Measurements from ENCODE around the gene CDC42EP2.

Gene CDC42EP2

DNA sequence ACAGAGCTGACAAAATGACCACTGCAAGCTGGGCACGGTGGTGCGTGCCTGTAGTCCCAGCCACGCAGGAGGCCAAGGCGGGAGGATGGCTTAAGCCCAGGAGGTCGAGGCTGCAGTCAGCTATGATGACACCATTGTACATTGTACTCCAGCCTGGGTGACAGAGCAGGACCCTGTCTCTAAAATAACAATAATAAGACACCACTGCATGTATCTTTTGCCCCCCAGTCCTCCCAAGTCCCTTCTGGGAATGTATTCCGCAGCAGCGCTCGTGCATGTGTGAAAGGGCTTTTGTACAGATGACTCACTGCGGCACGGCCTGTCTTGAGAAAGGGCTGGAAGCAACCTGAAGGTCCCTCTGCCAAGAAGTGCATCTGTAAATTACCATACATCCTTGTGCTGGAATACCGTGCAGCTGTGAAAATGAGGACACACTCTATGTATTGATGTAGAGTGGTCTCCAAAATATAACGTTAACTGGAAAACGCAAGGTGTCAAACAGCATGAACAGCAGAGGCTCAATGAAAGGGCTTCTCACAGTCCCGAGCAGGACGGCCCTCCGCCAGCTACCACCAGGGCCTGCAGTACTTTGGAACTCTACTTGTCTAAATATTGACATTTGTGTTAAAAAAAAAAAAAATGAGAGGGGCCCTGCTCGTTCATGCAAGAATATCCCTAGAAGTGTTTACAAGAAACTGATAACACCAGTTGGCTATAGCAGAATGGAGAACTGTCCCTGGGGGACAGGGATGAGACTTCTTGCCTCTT lies 9.0 kb upstream of the CDC42EP2 start:
- CTCF ChIA-PET = interaction anchor here (52.1 kb wide), 1 partner anchor 22 kb away, joined by 1993 read pairs; the partner anchor contains the start of genes CDC42EP2 and DPF2
- POLR2A ChIA-PET = no interaction called here
- TF ChIP-seq, protein P1, sequence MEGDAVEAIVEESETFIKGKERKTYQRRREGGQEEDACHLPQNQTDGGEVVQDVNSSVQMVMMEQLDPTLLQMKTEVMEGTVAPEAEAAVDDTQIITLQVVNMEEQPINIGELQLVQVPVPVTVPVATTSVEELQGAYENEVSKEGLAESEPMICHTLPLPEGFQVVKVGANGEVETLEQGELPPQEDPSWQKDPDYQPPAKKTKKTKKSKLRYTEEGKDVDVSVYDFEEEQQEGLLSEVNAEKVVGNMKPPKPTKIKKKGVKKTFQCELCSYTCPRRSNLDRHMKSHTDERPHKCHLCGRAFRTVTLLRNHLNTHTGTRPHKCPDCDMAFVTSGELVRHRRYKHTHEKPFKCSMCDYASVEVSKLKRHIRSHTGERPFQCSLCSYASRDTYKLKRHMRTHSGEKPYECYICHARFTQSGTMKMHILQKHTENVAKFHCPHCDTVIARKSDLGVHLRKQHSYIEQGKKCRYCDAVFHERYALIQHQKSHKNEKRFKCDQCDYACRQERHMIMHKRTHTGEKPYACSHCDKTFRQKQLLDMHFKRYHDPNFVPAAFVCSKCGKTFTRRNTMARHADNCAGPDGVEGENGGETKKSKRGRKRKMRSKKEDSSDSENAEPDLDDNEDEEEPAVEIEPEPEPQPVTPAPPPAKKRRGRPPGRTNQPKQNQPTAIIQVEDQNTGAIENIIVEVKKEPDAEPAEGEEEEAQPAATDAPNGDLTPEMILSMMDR (IDR thresholded peaks at IDR 0.05; ENCODE audit: insufficient read depth, low read length, missing control alignments) = no peak
- no peak for DNase-seq (ENCODE audit: low read depth, low spot score)
- H3K4me3 ChIP-seq (ENCODE audit: low read depth, low read length) = no peak overlapping the region

DNA sequence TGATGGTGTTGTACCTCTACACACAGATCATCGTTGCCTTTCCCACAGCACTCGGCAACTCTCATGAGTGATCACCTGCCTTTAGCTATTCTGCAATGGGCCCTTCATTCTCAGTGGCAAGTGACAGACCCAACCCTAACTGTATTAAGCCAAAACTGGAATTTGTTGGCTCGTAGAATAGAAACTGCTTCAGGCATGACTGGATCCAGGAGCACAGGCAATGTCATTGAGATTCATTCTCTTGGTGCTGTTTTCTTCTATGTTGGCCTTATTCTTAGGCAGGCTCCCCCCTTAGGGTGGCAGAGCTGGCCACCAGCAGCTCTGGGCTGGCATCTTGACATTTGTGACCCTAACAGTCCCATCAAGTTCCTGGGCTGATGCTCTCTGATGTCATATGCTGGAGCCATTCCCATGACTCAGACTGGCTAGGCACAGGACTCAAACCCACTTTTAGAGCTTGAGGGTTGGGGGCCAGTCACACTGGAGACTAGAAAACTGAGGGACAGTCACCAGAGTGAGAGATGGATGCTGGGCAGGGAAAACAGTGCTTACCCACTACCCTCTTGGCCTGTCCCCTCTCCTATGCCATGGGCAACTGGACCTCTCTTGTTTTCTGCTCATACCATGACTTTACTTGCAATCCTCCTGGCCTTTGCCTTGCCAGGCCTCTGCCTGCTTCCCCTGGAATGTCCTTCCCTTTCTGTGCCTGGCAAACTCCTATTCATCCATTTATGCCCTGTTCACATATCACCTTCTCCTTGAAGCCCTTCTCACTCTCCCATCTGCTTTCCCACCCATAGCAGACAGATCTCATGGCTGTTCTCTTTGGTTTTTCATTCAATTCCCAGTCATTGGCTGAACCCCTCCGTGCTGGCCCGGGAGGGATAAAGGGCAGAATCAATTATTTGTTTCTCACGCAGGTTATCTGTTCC lies 7.1 kb upstream of the CDC42EP2 start:
- H3K4me3 ChIP-seq (ENCODE audit: low read depth, low read length) = no peak overlapping the region
- CTCF ChIA-PET = interaction anchor here (52.1 kb wide), 1 partner anchor 20 kb away, joined by 1993 read pairs; the partner anchor contains the start of genes CDC42EP2 and DPF2
- TF ChIP-seq, protein P1 (IDR thresholded peaks at IDR 0.05; ENCODE audit: insufficient read depth, low read length, missing control alignments) = no peak
- POLR2A ChIA-PET = no interaction called here
- no peak for DNase-seq (ENCODE audit: low read depth, low spot score)

DNA sequence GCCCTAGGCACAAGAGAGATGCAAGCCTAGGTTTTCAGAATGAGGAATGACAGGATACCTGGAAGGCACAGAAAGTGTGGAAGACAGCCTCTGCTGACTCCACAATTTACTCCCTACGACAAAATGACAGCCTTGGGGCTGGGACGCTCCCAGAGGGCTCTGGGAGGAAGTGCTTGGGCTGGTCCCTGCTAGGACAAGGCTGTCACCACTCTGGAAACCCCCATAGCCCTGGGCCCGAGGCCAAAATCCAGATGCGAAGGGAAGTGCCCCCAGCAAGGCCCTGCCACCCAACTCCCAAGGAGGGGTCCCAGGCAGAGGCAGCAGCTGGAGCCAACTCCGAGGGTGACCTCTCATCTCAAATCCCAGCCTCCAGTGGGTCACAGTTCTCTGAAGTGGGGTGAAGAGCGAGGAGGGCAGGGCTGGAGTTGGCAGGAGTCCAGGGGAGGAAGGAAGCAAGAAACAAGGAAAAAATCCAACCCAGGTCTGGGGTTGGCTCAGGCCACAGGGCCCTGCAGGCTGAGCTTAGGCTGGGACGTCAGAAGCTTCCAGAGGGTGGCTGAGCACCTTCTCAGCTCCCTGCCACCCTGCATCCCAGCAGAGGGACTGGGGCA lies 6.3 kb upstream of the CDC42EP2 start:
- ChIA-PET POLR2A (no interaction called here), CTCF (interaction anchor here (1.1 to 52.1 kb wide), 3 partner anchors 15 to 22 kb away, joined by 3 to 1993 read pairs (median 3); partner anchors contain the start of genes CDC42EP2 and DPF2)
- no peak for DNase-seq (ENCODE audit: low read depth, low spot score)
- no peak overlapping the region for H3K4me3 ChIP-seq (ENCODE audit: low read depth, low read length)
- TF ChIP-seq, protein P1 (IDR thresholded peaks at IDR 0.05; ENCODE audit: insufficient read depth, low read length, missing control alignments) = no peak

DNA sequence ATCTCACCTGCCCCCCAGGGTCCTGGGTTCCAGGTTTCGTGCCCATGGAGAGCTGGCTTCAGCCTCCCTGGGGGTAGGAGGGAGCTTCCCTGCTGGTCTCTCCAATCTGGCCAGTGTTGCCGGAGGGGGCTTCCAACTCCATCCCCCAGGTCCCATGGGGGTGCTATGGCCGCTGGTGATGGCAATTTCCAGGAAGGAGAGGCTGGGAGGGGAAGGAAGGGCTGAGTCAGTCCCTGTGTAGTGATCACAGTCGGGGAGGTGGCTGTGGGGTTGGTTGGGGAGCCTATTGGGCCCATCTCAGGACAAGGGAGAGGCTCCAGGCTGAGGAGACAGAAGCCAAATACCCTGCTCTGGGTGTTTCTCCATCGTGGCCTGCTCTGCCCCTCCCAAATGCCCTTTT lies 5.7 kb upstream of the CDC42EP2 start:
- H3K4me3 ChIP-seq (ENCODE audit: low read depth, low read length) = no peak overlapping the region
- TF ChIP-seq, protein P1 (IDR thresholded peaks at IDR 0.05; ENCODE audit: insufficient read depth, low read length, missing control alignments) = no peak
- ChIA-PET POLR2A (no interaction called here), CTCF (interaction anchor here (1.1 to 52.1 kb wide), 3 partner anchors 15 to 23 kb away, joined by 3 to 1993 read pairs (median 3); partner anchors contain the start of genes CDC42EP2 and DPF2)
- DNase-seq (ENCODE audit: low read depth, low spot score) = no peak

- no peak for DNase-seq (ENCODE audit: low read depth, low spot score)
- no peak overlapping the region for H3K4me3 ChIP-seq (ENCODE audit: low read depth, low read length)
- TF ChIP-seq, protein P1 (IDR thresholded peaks at IDR 0.05; ENCODE audit: insufficient read depth, low read length, missing control alignments) = no peak
- ChIA-PET POLR2A (interaction anchor here (1.0 to 1.5 kb wide), 3 partner anchors 8 to 23 kb away, joined by 3 to 8 read pairs (median 4); partner anchors contain the start of gene DPF2), CTCF (interaction anchor here (13.7 to 34.5 kb wide), 2 partner anchors 19 to 27 kb away, joined by 359 to 1993 read pairs; partner anchors contain the start of genes DPF2 and POLA2)
These were observed 4.5 kb upstream of the CDC42EP2 start for GRCh38 chr11:65310215-65310614.
